HG02610 (cell line): Measurements from ENCODE around the gene MYO19.

Source experiments
- ATAC-seq: cut with Tn5 transposase; IDR thresholded peaks from one replicate; pipeline ENCODE4 v1.9.1; 2021; ENCODE audit warnings: mild to moderate bottlenecking, moderate library complexity; ENCODE audit not compliant: unreplicated experiment

The MYO19 gene, protein sequence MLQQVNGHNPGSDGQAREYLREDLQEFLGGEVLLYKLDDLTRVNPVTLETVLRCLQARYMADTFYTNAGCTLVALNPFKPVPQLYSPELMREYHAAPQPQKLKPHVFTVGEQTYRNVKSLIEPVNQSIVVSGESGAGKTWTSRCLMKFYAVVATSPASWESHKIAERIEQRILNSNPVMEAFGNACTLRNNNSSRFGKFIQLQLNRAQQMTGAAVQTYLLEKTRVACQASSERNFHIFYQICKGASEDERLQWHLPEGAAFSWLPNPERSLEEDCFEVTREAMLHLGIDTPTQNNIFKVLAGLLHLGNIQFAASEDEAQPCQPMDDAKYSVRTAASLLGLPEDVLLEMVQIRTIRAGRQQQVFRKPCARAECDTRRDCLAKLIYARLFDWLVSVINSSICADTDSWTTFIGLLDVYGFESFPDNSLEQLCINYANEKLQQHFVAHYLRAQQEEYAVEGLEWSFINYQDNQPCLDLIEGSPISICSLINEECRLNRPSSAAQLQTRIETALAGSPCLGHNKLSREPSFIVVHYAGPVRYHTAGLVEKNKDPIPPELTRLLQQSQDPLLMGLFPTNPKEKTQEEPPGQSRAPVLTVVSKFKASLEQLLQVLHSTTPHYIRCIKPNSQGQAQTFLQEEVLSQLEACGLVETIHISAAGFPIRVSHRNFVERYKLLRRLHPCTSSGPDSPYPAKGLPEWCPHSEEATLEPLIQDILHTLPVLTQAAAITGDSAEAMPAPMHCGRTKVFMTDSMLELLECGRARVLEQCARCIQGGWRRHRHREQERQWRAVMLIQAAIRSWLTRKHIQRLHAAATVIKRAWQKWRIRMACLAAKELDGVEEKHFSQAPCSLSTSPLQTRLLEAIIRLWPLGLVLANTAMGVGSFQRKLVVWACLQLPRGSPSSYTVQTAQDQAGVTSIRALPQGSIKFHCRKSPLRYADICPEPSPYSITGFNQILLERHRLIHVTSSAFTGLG

DNA sequence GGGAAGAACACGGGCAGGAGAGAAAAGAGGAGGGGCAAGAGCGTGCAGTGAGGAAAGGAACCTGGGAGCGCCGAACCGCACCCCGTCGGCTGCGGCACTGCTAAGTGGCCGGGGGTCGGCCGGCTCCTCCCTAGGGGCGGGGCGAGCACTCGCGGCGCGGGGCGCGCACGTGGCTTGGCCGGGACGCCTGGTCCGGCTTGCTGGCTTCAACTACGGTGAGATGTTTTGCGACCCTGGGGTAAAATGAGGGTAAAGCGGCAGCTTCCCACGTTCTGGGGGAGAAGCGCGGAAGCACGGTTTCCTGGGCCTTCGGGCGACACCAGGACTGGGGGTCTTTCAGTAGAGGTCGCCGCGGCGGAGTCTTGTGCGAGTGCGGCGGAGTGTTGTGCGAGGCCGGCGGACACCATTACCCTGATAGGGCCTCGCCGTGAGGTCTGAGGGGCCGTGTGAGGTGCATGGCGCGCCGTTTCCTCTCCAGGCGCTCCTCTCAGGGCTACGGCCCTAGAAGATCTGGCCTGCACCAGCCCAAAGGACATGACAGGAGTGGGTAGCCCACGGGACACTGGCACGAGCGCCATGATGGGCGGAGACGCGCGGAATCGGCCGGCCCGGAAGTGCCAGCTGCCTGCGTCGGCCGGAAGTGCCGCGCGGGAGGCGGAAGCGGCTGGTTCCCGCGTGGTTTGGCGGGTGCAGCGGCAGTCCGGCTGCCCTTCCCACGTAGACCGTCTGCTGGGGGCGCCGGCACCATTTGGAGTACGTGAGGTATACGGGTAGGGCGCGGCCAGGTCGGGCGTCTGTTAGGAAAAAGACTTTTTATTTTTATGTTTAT lies at the start of gene MYO19, which contains the start of gene PIGW:
MYO19 (minus strand) TSS at position 29 of the 829 bp plus-strand sequence. CDS start 2,330 bp downstream, outside the sequence.
PIGW (plus strand) TSS at position 148 of the 829 bp plus-strand sequence. CDS start 2,115 bp downstream, outside the sequence.
- peak; percentile 77 for ATAC-seq

DNA sequence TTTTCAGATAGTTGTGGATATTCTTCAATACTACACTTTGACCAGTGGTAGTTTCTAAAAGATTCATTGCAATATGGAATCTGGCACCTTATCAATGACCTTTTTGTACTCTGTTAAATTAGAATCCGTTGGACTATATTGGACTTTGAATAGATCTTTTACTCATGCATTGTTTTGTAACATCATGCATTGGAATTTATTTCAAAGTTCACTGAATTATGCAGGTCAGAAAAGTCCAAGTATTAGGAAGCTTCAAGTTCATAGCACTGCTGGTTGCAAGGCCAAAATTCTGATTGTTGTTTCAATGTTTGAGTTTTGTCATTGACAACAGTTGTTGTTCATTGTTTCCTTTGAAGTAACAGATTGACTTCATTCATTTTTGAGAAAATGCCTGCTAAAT lies 49.1 kb upstream of the MYO19 start:
- no peak for ATAC-seq

DNA sequence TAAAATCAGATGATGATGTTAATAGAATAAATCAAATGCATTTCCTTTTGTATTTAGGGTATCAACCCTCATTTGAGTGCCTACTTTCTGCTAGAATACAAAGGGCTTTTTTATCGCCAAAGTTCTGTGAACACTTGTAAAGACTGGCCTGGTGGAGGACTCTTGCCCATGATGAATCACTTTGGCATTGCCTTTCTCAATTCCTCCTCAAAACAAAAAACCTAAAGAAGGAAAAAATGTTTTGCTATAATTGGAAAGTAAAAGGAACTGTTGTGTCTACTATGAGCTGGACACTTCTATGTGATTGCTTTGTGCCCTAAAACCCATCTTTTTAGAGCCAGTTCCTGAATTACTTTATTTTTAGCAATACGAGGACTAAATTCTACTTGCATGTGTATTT lies 44.0 kb upstream of the MYO19 start:
- no peak for ATAC-seq

DNA sequence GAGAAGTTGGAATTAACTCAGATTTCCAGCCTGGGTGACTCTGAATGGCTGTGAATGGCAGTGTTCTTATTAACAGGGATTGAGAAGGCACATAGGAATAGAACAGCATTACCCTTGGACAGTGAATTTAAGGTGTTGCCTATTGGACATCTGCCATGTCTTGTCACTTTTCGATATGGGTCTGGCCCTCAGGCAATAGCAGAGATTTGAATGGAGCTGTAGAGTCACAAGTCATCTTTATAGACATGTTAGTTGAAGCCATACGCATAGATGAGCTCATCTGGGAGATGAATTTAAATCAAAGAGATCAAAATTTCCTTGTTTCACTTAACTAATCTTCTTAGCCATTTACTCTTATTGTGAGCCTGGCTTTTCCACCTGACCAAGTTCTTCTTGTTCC lies 42.1 kb upstream of the MYO19 start:
- ATAC-seq = no peak

DNA sequence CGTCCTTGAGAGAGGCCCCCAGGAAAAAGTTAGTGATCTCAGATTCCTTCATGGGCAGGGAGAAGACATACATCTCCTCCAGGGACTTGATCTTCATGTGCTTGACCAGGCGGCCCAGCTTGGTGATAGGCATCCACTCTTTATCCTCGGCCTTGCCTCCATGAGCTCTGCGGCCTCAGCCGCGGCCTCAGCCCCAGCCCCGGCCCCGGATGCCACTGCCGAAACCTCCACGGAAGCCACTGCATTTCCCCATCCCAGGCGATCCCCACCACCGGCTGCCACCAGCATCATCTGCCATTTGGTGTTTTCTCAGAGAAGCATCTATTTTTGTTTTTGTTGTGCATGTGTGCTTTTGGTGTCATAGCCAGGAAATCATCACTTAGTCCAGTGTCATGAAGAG lies 40.4 kb upstream of the MYO19 start:
- ATAC-seq = no peak

DNA sequence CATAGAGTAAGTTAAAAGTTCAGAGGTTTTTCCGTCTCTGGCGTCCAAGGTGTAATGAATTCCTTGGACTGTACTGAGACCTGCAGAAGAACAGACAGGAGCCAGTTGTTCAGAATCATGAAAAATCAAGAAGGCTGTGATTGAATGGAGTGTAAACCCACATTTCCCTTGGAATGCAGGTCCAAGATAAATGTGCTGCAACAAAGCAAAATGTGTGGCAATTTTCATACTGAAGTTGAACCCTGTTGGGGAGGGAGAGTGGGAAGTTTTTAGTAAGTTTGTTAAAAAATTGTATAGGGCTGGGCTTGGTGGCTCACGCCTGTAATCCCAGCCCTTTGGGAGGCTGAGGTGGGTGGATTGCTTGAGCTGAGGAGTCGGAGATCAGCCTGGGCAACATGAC lies 31.4 kb upstream of the MYO19 start:
- ATAC-seq = no peak

DNA sequence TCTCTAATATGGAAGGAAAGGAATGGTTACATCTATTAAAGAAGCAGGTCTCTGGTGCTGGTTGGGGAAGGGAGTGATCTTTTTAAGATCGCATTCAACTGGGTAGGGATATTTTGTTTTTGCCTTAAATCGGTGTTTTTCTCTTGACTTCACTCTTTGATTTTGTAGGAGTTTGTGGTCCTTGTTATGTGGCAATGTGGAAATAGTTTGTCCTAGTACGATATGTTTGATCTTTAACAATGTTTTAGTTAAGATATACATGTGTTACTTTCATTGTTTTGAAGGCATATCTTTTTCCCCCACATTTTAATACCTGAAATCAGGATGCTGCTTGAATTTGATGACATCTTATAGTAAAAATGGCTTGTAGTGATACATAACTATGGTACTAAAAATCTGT lies 18.8 kb upstream of the MYO19 start:
- no peak for ATAC-seq

DNA sequence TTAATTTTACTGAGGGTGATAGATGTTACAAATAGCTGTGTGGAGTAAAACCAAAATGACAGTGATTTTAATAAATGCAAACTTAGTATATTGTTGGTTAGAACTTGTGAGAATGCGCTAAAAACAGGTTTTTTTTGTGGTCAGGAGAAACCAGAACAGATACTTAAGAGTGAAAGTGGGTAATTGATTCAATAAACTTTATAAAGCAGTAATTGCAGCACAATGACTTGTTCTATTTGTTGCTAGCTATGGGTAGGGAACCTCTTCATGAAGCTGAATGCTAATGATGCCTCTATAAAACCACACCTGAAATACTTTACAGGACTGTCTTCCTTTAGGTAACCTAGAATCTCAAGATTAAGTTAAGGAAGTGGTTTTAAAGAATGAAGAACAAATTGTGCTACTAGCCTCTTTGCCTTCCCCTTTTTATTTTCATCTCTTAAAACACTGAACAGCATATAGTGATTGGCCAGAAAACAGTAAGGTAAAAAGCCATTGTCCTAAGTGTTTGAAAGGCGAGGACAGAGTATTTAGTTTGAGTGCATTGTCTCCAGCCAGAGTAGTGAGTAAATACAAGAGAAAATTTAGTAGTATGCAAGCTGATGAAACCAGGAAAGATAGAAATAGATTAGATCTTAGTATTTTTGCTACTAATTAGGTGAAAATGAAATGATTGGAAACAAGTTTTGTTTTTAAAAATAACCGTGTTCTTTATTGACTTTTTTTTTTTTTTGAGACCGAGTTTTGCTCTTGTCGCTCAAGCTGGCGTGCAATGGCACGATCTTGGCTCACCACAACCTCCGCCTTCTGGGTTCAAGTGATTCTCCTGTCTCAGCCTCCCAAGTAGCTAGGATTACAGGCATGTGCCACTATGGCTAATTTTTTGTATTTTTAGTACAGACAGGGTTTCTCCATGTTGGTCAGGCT lies 16.1 kb upstream of the MYO19 start:
- ATAC-seq = peak; percentile 38

DNA sequence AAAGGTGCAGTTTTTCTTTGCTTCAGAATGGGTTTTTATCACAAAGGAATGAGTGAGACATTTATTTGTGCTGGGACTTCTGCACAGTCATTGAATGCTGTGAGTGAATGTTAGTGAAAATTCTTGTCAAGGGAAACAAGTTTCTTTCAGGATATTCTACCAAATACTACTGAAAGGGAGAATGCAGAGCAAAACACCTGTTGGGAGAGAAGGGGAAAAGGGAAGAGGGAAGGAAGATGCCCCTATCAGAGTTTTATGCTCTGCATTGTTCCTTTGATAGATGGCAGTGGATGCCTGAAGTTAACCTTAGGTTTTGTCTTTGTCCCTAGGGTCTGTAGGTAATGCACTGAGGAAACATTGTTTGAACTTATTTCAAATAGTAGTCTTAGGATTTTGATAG lies 13.1 kb upstream of the MYO19 start:
- ATAC-seq = no peak

DNA sequence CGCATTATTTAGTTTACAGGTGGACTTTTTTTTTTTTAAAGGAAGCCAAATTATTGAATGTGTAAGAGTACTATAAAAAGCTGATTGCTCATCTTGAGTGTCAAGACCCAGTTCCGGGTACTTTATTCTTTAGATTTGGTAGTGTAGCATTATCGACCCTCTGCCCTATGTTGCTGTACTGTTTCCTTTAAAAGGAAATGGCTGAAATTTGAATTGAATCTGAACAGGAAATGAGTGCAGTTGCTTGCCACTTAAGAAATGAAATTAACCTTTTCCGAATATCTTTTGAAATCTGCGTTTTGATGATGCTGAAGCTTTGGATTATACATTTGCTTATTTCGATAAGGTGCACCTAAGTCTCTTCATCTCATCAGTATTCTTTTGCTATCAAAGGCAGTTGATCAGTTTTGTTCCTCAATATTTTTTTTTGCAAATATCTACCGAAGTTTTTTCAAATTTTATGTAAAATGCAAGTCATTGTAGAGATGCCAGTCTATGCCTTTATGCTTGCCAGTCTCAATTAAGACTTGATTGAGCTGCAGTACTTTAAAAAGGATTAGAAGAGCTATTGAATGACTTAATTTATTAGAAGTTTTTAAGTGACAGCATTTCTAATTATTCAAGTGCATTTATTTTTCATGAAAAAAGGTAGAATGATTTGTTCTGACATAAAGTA lies 11.9 kb upstream of the MYO19 start:
- no peak for ATAC-seq

DNA sequence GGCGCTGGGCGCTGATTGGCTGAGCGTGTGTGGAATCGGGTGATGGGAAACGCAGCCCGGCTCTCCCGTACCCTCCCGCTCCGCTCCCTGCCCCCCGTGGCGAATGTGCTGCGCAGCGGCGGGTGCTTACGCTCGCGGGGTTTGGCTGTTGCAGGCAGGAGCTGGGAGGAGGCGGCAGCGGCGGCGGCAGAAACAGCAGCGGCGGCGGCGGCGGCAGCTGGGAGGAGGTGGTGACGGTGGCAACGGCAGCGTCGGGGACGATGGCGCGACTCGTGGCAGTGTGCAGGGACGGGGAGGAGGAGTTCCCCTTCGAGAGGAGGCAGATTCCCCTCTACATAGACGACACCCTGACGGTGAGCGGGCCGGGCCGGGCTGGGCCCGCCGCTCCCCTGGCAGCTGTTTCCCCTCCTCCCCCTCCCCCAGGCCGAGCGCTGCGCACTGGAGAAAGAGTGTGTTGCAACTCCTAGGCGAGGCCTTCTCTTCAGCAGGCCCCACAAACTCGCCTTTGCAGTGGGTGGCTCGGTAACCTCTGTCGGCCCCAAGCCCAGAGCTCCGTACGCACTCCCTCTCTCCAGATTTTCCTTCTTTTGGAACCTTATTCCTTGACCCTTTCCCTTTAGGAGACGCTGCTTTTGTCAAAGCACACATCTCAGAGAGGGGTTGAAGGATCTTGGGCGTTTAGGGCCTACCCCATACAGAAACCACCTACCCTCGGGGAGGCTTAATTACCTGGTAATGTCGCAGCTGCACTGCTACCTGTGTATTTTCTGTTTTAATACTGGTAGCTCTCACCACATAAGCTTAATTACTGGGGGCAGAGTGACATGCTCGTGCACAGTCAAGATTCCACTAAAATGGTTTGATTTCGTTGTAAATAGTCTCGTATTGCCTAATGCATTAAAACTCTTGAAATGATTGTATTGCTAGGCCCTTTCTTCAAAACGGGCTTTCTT lies 11.1 kb upstream of the MYO19 start:
- ATAC-seq = peak; percentile 59

DNA sequence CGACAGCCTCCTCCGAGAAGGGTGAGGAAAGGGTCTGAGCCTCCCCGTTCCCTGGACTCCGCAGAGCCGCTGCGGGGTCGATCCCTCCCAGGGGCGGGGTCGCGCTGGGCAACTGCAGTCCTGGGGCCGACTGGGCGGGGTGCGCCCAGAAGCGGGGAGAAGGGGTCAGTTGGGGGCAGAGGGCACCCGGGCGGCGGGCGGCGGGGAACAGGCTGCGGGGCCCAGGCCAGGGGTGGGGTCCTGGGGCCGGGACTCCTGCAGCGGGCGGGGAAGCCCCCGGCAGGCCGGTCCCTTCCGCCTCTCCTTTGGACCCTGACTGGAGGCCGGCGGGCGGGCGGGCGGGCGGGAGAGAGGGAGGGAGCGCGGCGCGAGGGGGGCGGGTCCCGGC lies 10.4 kb upstream of the MYO19 start:
- peak; percentile 17 for ATAC-seq

DNA sequence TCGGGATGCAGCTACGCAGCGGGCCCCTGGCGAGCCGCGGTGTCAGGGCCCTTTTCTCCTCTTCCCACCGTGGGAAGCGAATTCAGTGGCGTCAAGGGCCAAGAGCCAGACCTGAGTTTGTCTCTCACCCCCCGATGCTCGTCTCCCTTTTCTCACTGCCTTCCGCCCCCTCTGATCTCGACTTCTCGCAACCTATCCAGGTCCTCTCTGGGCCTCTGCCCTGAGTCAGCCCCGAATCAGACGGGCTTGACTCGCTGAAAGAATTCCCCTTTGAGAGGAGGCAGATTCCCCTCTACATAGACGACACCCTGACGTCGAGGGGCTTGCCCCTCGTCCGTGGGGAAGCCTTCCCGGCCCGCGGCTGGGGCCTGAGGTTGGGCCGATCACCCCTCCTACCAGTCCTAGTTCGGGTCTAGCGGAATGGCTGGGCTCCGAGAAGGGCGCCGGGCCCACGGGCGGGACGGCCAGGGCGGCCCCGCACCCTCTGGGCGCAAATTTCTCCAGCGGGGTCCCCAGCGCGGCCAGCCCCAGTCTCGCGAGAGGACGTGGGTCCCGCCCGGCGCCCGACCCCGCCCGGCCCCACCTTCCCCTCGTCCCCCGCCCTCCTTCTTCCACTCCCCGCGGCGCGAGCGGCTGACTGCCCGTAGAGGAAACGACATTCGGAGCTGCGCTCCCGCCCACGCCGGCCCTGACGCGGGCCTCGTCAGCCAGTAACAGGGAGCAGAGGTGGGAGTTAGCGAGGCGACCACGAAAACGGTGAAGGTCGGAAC lies 9.8 kb upstream of the MYO19 start, which contains the start of gene GGNBP2:
GGNBP2 (plus strand) TSS at position 613 of the 770 bp plus-strand sequence. CDS start 806 bp downstream, outside the sequence.
- peak; percentile 49 for ATAC-seq

DNA sequence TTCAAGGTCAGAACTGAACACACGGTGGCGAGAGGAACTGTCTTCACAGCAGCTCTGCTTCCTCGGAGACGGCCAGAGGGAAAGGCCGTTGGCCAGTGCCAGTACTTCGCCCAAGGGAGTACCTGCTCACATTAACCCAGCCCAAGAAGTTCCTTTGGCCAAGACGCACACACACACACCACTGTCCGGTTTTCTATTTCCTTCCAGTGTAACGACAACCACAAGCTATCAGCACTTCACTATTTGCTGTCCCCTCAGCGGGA lies 9.3 kb upstream of the MYO19 start:
- ATAC-seq = no peak

DNA sequence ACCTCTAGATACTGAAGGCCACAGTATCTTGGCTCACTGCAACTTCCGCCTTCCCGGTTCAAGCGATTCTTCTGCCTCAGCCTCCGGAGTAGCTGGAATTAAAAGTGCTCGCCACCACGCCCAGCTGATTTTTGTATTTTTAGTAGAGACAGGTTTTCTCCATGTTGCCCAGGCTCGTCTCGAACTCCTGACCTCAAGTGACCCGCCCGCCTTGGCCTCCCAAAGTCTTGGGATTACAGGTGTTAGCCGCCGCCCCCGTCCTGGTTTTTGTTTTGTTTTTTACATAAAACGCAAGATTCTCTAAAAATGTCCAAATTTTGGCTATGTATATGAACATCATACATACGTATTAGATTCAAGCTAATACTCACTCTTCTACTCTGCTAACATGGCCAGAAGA lies 8.1 kb upstream of the MYO19 start:
- no peak for ATAC-seq

DNA sequence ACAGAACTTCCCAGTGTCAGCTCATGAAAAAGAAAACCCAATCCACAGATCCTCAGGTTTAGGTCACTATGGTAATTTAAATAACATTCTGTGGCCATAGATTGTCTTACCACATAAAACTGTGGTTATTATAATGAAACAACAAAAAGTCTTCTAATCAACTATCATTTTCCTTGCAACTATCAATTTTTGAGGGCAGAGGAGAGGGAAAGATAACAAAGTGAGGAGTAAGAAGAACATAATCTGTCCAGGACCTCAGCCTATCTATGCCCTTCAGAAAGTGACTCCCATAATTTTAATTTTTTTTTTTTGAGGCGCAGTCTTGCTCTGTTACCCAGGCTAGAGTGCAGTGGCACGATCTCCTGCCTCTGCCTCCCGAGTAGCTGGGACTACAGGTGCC lies 6.0 kb upstream of the MYO19 start:
- ATAC-seq = no peak

DNA sequence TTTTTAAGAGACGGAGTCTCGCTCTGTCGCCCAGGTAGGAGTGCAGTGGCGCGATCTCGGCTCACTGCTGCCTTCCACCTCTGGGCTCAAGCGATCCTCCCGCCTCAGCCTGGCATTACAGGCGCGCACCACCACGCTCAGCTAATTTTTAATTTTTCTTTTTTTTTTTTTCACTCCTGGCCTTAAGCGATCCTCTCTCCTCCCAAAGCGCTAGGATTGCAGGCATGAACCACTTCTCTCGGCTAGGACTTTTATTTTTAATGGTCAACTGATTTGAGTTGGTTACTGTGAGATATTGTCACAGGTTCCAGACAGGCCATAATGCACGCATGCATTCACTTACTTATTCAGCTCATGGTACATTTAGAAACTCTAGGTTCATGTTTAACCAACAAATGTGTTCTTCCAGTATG lies 1.0 kb upstream of the MYO19 start:
- ATAC-seq = no peak
